A549 (cell line): ENCODE measurements around the gene NT5DC2. TPM values are rescaled to one million over a fixed set of nuclear protein-coding genes. Genes with fewer than 3 reads are reported as not detected.

Experiments used
- ATAC-seq, 2 experiments: fragments of 200-7000 bp in 1 of 2; fragments of >200 bp in 1 of 2; cut with Nextera tagmentation in 1 of 2; cut with Tn5 transposase in 1 of 2; 3 replicates each; pipeline versions ENCODE4 v1.8.0 to v1.9.1; 2018 to 2020; ENCODE audit warnings: mild to moderate bottlenecking in 1 of 2, moderate library complexity in 1 of 2
- CTCF ChIA-PET: fragments of 300-600 bp; sonication (Branson Sonifier 250); formaldehyde crosslinking; extraction: SDS; loops from one replicate; lab custom pipeline; 2021; ENCODE audit warnings: antibody characterized with exemption, inconsistent platforms; lab: Yijun Ruan, JAX
- POLR2A ChIA-PET: fragments of 350-600 bp; formaldehyde crosslinking; extraction: SDS; loops from one replicate; lab custom pipeline; 2021; ENCODE audit warnings: antibody characterized with exemption, inconsistent platforms; lab: Yijun Ruan, JAX
- DNase-seq, 2 experiments: peaks; one replicate each; pipeline versions ENCODE4 v3.0.0 to v3.0.0-alpha.2; 2011 to 2016; ENCODE audit warnings: low read depth in 1 of 2, low spot score in 1 of 2
- FAIRE-seq: peaks from 2 replicates; lab custom pipeline; 2011; peaks lifted over from hg19 to GRCh38; lab: Jason Lieb, UNC
- H3K27ac ChIP-seq, 2 experiments: fragments of >200 bp; sonication (Bioruptor Twin); formaldehyde crosslinking; 3 replicates each; pipeline ENCODE4 v1.5.1; 2016 to 2017
- H3K4me1 ChIP-seq: fragments of >200 bp; sonication (Bioruptor Twin); formaldehyde crosslinking; 3 replicates; pipeline ENCODE4 v1.6.1; 2016
- H3K4me2 ChIP-seq: fragments of >200 bp; sonication (Bioruptor Twin); formaldehyde crosslinking; 3 replicates; pipeline ENCODE4 v1.6.1; 2016
- H3K4me3 ChIP-seq: fragments of >200 bp; sonication (Bioruptor Twin); formaldehyde crosslinking; 3 replicates; pipeline ENCODE4 v1.5.1; 2016
- H3K9me3 ChIP-seq: fragments of >200 bp; sonication (Bioruptor Twin); formaldehyde crosslinking; 3 replicates; pipeline ENCODE4 v1.6.1; 2016
- CHD2 ChIP-seq: fragments of 150-350 bp; IDR thresholded peaks from 2 replicates; pipeline ENCODE4 v1.6.1; 2014; ENCODE audit warnings: low read length; ENCODE audit not compliant: partially characterized antibody
- CHD4 ChIP-seq: fragments of 200-600 bp; sonication (generic); IDR thresholded peaks from 2 replicates; pipeline ENCODE4 v1.6.1; 2016; ENCODE audit warnings: antibody characterized with exemption, mild to moderate bottlenecking, borderline replicate concordance
- EHF ChIP-seq: fragments of 250-450 bp; sonication (Bioruptor Pico); IDR thresholded peaks from 2 replicates; pipeline ENCODE4 v1.5.0; 2020; ENCODE audit warnings: mild to moderate bottlenecking
- EP300 ChIP-seq, 2 experiments: fragments of >200 bp; sonication (Bioruptor Twin); formaldehyde crosslinking; IDR thresholded peaks; 2 replicates in 1 of 2; 3 replicates in 1 of 2; pipeline ENCODE4 v1.6.1; 2016 to 2017
- ESRRA ChIP-seq: fragments of 150-350 bp; IDR thresholded peaks from 2 replicates; pipeline ENCODE4 v1.6.1; 2014; ENCODE audit warnings: mild to moderate bottlenecking, low read length, borderline replicate concordance
- FOSB ChIP-seq: fragments of 250-450 bp; sonication (Bioruptor Pico); IDR thresholded peaks from 2 replicates; pipeline ENCODE4 v1.5.0; 2020; ENCODE audit warnings: mild to moderate bottlenecking, moderate library complexity
- FOXS1 ChIP-seq: fragments of 250-450 bp; sonication (Bioruptor Pico); IDR thresholded peaks from 2 replicates; pipeline ENCODE4 v1.5.0; 2020; ENCODE audit warnings: mild to moderate bottlenecking, moderate library complexity
- HOXA7 ChIP-seq: fragments of 250-450 bp; sonication (Bioruptor Pico); IDR thresholded peaks from 2 replicates; pipeline ENCODE4 v1.5.0; 2020; ENCODE audit warnings: mild to moderate bottlenecking, moderate library complexity
- JUNB ChIP-seq: fragments of >200 bp; sonication (Bioruptor Twin); formaldehyde crosslinking; IDR thresholded peaks from 2 replicates; pipeline ENCODE4 v1.6.1; 2016
- KDM1A ChIP-seq: fragments of 200-600 bp; sonication (generic); IDR thresholded peaks from 2 replicates; pipeline ENCODE4 v1.6.1; 2016; ENCODE audit warnings: low read depth, mild to moderate bottlenecking
- MAFK ChIP-seq: fragments of 450-650 bp; IDR thresholded peaks from 2 replicates; pipeline ENCODE4 v1.6.1; 2014; ENCODE audit not compliant: partially characterized antibody
- NFE2L2 ChIP-seq: fragments of 150-350 bp; conservative IDR thresholded peaks from 2 replicates; pipeline ENCODE4 v1.6.1; 2014; ENCODE audit warnings: low read length
- RAD21 ChIP-seq, 2 experiments: fragments of >200 bp in 1 of 2; sonication (Bioruptor Twin) in 1 of 2; formaldehyde crosslinking in 1 of 2; IDR thresholded peaks in 1 of 2; conservative IDR thresholded peaks in 1 of 2; 2 replicates in 1 of 2; 3 replicates in 1 of 2; pipeline ENCODE4 v1.6.1; 2012 to 2018; ENCODE audit warnings: inconsistent platforms in 1 of 2
- RCOR1 ChIP-seq: fragments of 150-350 bp; IDR thresholded peaks from 2 replicates; pipeline ENCODE4 v1.6.1; 2014; ENCODE audit warnings: antibody characterized with exemption, low read length, low read depth
- RFX5 ChIP-seq: fragments of 450-650 bp; IDR thresholded peaks from 2 replicates; pipeline ENCODE4 v1.7.1; 2014; ENCODE audit warnings: antibody characterized with exemption, mild to moderate bottlenecking, moderate library complexity
- SREBF2 ChIP-seq: fragments of 450-650 bp; IDR thresholded peaks from 2 replicates; pipeline ENCODE4 v1.6.1; 2014; ENCODE audit warnings: mild to moderate bottlenecking, moderate library complexity
- ZNF302 ChIP-seq: fragments of 250-450 bp; sonication (Bioruptor Pico); IDR thresholded peaks from 2 replicates; pipeline ENCODE4 v1.9.0; 2021; ENCODE audit warnings: inconsistent platforms, mild to moderate bottlenecking, moderate library complexity
- ZSCAN20 ChIP-seq: fragments of 250-450 bp; sonication (Bioruptor Pico); IDR thresholded peaks from 2 replicates; pipeline ENCODE4 v1.8.0; 2022; ENCODE audit warnings: mild to moderate bottlenecking, moderate library complexity
- WGBS: methylation state at CpG from one replicate; pipeline ENCODE4 v1.1.6; 2017; ENCODE audit errors: missing lambda C conversion rate; 5-methylcytosine and 5-hydroxymethylcytosine counted together
- polyA plus RNA-seq, 4 experiments: library from polyadenylated mRNA; depleted of rRNA in 3 of 4; stranded (reverse); fragments of >200 nt; fragmentation: RNase III in 1 of 4; extraction: RNeasy Plus Mini Kit Qiagen cat#74134 plus additional on column Dnase treatment in 1 of 4; gene quantifications; 2 replicates in 3 of 4; 3 replicates in 1 of 4; pipeline ENCODE4 v1.2.3, GENCODE V29; 2011 to 2017
- TF ChIP-seq, protein P1 (sequence below): fragments of 250-450 bp; sonication (Bioruptor Pico); IDR thresholded peaks from 2 replicates; pipeline ENCODE4 v1.5.0; 2021; ENCODE audit warnings: mild to moderate bottlenecking, moderate library complexity, borderline replicate concordance
- TF ChIP-seq, protein P2 (sequence below): fragments of >200 bp; sonication (Bioruptor Twin); formaldehyde crosslinking; IDR thresholded peaks from 3 replicates; pipeline ENCODE4 v1.5.1; 2016
- TF ChIP-seq, protein P3 (sequence below): fragments of 200-600 bp; sonication (generic); IDR thresholded peaks from 2 replicates; pipeline ENCODE4 v1.6.1; 2016; ENCODE audit warnings: antibody characterized with exemption, mild to moderate bottlenecking, moderate library complexity
- TF ChIP-seq, protein P4 (sequence below): fragments of >200 bp; sonication (Bioruptor Twin); formaldehyde crosslinking; IDR thresholded peaks from 3 replicates; pipeline ENCODE4 v1.6.1; 2016

Gene NT5DC2
- polyA plus RNA-seq, 2 of the 4 experiments (the other 2 are of a cell fraction), result 23.2 to 81.1 TPM

DNA sequence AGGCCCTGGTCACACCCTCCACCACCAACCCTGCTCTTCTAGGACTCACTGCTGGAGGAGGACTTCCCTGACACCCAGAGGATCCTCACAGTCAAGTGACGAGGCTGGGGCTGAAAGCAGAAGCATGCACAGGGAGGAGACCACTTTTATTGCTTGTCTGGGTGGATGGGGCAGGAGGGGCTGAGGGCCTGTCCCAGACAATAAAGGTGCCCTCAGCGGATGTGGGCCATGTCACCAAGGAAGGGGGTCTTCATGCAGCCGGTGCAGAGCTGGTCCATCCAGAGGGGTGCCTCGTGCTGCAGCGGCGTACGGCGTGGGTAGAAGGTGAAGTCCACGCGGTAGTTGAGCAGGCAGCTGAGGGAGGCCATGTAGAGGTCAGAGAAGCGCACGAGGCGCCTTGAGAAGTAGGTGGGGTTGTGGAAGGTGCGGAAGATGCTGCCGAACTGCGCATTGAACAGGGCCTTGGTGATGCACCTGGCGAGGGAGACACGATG is 9.4 kb downstream of the NT5DC2 start (continued):
- TF ChIP-seq, protein P1, sequence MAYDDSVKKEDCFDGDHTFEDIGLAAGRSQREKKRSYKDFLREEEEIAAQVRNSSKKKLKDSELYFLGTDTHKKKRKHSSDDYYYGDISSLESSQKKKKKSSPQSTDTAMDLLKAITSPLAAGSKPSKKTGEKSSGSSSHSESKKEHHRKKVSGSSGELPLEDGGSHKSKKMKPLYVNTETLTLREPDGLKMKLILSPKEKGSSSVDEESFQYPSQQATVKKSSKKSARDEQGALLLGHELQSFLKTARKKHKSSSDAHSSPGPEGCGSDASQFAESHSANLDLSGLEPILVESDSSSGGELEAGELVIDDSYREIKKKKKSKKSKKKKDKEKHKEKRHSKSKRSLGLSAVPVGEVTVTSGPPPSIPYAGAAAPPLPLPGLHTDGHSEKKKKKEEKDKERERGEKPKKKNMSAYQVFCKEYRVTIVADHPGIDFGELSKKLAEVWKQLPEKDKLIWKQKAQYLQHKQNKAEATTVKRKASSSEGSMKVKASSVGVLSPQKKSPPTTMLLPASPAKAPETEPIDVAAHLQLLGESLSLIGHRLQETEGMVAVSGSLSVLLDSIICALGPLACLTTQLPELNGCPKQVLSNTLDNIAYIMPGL, result no peak
- TF ChIP-seq ZNF302 (CRISPR knock-in tag), result no peak
- TF ChIP-seq, protein P2, sequence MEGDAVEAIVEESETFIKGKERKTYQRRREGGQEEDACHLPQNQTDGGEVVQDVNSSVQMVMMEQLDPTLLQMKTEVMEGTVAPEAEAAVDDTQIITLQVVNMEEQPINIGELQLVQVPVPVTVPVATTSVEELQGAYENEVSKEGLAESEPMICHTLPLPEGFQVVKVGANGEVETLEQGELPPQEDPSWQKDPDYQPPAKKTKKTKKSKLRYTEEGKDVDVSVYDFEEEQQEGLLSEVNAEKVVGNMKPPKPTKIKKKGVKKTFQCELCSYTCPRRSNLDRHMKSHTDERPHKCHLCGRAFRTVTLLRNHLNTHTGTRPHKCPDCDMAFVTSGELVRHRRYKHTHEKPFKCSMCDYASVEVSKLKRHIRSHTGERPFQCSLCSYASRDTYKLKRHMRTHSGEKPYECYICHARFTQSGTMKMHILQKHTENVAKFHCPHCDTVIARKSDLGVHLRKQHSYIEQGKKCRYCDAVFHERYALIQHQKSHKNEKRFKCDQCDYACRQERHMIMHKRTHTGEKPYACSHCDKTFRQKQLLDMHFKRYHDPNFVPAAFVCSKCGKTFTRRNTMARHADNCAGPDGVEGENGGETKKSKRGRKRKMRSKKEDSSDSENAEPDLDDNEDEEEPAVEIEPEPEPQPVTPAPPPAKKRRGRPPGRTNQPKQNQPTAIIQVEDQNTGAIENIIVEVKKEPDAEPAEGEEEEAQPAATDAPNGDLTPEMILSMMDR, result no peak

DNA sequence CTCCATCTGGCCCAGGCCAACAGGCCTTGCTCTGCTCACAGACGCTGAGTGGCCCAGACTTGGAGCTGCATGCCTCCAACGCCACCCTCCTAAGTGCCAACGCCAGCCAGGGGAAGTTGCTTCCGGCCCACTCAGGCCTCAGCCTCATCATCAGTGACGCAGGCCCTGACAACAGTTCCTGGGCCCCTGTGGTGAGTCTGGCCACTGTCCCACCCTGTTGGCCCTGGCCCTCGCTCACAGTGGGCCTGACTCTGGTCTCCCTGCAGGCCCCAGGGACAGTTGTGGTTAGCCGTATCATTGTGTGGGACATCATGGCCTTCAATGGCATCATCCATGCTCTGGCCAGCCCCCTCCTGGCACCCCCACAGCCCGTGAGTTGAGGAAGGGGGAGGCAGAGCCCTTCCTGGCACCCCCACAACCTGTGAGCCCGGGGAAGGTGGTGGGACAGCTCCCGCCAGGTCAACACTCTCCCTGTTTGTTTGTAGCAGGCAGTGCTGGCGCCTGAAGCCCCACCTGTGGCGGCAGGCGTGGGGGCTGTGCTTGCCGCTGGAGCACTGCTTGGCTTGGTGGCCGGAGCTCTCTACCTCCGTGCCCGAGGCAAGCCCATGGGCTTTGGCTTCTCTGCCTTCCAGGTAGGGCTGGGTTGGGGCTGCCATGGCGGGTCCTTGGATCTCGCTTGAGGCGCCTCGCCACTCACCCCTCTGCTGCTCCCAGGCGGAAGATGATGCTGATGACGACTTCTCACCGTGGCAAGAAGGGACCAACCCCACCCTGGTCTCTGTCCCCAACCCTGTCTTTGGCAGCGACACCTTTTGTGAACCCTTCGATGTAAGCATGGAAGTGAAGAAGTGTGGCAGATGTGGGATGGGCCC is 10.0 kb downstream of the NT5DC2 start:
- CTCF ChIA-PET, result interaction anchor here (0.6 to 2.0 kb wide), 2 partner anchors 12 to 19 kb away, joined by 3 to 6 read pairs; partner anchors contain the start of gene UQCC5
- no peaks in the 10 kb centered on the region for H3K9me3 ChIP-seq
- ATAC-seq, result no peak
- no peak overlapping the region for H3K4me3 ChIP-seq
- H3K27ac ChIP-seq, result no peak overlapping the region
- no peak for DNase-seq
- WGBS, result 92% methylated on average over 12 of the region's 26 CpGs
- H3K4me2 ChIP-seq, result no peak overlapping the region
- H3K4me1 ChIP-seq, result no peaks in the 10 kb centered on the region
- POLR2A ChIA-PET, result no interaction called here
- TF ChIP-seq RCOR1, result no peak
- no peak for TF ChIP-seq NFE2L2
- TF ChIP-seq MAFK, result no peak
- TF ChIP-seq CHD4, result no peak
- TF ChIP-seq FOXS1, result no peak
- TF ChIP-seq EP300 (IDR thresholded peaks at IDR 0.05), result no peak
- TF ChIP-seq HOXA7 (CRISPR knock-in tag), result no peak
- no peak for FAIRE-seq

DNA sequence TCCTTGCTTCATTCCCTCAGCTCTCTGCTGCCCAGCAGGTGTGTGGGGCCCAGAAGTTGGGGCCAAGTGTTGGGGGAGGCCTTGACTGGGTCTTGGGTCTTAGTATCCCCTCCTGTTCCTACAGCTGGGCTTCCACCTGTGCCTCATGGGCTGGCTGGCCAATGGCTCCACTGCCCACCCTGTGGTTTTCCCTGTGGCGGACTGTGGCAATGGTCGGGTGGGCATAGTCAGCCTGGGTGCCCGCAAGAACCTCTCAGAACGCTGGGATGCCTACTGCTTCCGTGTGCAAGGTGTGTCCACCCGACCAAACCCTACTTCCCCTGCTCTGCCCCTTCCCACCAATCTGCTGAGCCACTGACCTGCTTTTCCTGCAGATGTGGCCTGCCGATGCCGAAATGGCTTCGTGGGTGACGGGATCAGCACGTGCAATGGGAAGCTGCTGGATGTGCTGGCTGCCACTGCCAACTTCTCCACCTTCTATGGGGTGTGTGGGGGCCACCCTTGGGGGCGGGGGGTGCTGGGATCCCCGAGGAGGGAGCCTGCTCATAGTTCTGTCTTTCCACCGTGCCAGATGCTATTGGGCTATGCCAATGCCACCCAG is 10.9 kb downstream of the NT5DC2 start:
- H3K4me3 ChIP-seq, result no peak overlapping the region
- no peaks in the 10 kb centered on the region for H3K4me1 ChIP-seq
- FAIRE-seq (no peak), ATAC-seq (no peak), DNase-seq (no peak)
- CTCF ChIA-PET, result interaction anchor here (2.0 kb wide), 1 partner anchor 13 kb away, joined by 6 read pairs; the partner anchor contains the start of gene UQCC5
- no peak overlapping the region for H3K27ac ChIP-seq
- POLR2A ChIA-PET, result no interaction called here
- H3K9me3 ChIP-seq, result no peaks in the 10 kb centered on the region
- no peak overlapping the region for H3K4me2 ChIP-seq
- WGBS, result 82% methylated on average over 2 of the region's 14 CpGs
- no peak for TF ChIP-seq MAFK
- TF ChIP-seq JUNB, result no peak
- TF ChIP-seq, protein P3, sequence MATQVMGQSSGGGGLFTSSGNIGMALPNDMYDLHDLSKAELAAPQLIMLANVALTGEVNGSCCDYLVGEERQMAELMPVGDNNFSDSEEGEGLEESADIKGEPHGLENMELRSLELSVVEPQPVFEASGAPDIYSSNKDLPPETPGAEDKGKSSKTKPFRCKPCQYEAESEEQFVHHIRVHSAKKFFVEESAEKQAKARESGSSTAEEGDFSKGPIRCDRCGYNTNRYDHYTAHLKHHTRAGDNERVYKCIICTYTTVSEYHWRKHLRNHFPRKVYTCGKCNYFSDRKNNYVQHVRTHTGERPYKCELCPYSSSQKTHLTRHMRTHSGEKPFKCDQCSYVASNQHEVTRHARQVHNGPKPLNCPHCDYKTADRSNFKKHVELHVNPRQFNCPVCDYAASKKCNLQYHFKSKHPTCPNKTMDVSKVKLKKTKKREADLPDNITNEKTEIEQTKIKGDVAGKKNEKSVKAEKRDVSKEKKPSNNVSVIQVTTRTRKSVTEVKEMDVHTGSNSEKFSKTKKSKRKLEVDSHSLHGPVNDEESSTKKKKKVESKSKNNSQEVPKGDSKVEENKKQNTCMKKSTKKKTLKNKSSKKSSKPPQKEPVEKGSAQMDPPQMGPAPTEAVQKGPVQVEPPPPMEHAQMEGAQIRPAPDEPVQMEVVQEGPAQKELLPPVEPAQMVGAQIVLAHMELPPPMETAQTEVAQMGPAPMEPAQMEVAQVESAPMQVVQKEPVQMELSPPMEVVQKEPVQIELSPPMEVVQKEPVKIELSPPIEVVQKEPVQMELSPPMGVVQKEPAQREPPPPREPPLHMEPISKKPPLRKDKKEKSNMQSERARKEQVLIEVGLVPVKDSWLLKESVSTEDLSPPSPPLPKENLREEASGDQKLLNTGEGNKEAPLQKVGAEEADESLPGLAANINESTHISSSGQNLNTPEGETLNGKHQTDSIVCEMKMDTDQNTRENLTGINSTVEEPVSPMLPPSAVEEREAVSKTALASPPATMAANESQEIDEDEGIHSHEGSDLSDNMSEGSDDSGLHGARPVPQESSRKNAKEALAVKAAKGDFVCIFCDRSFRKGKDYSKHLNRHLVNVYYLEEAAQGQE, result no peak
- TF ChIP-seq RFX5, result no peak
- TF ChIP-seq EHF (CRISPR knock-in tag), result no peak
- TF ChIP-seq ESRRA, result no peak
- TF ChIP-seq CHD2, result no peak
- no peak for TF ChIP-seq KDM1A
- TF ChIP-seq, protein P4, sequence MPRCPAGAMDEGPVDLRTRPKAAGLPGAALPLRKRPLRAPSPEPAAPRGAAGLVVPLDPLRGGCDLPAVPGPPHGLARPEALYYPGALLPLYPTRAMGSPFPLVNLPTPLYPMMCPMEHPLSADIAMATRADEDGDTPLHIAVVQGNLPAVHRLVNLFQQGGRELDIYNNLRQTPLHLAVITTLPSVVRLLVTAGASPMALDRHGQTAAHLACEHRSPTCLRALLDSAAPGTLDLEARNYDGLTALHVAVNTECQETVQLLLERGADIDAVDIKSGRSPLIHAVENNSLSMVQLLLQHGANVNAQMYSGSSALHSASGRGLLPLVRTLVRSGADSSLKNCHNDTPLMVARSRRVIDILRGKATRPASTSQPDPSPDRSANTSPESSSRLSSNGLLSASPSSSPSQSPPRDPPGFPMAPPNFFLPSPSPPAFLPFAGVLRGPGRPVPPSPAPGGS, result no peak
- no peak for TF ChIP-seq RAD21 (conservative IDR thresholded peaks at IDR 0.05 in 1 of 2, IDR thresholded peaks at IDR 0.05 in 1 of 2)
- TF ChIP-seq, protein P2, result no peak
- TF ChIP-seq FOSB (CRISPR knock-in tag), result no peak
- no peak for TF ChIP-seq CHD4
- TF ChIP-seq SREBF2, result no peak
- TF ChIP-seq ZSCAN20 (CRISPR knock-in tag), result no peak
